ENCODE data around the gene TTLL6.

TTLL6 gene

DNA sequence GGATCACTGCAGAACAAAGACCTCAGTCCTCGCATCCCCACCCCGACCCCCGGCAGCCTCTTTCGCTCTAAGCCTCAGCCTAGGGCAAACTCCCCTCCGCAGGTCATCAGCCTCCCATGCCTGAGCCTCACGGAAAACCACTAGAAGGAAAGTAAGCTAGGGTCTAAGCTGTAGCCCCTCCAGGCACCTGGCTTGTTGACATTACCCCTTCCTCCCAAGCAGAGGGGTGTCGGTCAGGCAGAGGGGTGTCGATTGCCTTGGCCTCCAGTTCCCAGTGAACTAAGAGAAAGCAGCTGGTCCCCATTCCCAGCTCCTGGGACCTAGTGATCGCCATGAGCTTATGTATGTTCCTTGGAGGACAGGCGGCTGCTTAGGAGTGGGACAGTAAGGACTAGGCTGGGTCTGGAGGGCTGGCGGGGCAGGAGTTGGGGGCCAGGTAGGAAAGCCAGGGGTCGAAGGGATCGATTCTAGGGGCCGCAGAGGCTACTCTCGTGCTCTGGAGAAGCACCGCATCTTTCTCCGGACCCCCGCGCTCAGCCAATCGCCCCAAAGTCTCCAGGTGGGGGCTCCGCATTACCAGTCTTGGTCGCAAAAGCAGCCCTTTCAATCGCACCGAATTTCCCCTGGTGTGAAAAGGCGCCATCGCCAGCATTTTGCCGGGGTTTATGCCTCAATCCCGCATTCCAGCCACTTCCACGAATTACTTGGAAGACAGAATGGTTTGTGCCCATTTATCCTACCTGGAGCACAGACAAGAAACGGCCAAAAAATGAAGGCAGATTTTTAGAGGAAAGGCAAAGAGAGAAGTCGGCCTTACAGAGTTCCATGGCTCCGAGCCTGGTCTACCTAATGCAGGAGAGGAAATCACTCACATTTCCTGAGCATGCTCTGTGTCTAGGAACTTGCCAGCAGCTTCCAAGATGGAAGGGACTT is 67.1 kb downstream of the TTLL6 start:
- TF ChIP-seq, protein P1, sequence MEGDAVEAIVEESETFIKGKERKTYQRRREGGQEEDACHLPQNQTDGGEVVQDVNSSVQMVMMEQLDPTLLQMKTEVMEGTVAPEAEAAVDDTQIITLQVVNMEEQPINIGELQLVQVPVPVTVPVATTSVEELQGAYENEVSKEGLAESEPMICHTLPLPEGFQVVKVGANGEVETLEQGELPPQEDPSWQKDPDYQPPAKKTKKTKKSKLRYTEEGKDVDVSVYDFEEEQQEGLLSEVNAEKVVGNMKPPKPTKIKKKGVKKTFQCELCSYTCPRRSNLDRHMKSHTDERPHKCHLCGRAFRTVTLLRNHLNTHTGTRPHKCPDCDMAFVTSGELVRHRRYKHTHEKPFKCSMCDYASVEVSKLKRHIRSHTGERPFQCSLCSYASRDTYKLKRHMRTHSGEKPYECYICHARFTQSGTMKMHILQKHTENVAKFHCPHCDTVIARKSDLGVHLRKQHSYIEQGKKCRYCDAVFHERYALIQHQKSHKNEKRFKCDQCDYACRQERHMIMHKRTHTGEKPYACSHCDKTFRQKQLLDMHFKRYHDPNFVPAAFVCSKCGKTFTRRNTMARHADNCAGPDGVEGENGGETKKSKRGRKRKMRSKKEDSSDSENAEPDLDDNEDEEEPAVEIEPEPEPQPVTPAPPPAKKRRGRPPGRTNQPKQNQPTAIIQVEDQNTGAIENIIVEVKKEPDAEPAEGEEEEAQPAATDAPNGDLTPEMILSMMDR (IDR thresholded peaks at IDR 0.05; ENCODE audit: low read depth, low read length) = no peak
- in situ Hi-C loops (cut with HindIII; ENCODE audit: low sequenced_read_pairs) = no loop called here

DNA sequence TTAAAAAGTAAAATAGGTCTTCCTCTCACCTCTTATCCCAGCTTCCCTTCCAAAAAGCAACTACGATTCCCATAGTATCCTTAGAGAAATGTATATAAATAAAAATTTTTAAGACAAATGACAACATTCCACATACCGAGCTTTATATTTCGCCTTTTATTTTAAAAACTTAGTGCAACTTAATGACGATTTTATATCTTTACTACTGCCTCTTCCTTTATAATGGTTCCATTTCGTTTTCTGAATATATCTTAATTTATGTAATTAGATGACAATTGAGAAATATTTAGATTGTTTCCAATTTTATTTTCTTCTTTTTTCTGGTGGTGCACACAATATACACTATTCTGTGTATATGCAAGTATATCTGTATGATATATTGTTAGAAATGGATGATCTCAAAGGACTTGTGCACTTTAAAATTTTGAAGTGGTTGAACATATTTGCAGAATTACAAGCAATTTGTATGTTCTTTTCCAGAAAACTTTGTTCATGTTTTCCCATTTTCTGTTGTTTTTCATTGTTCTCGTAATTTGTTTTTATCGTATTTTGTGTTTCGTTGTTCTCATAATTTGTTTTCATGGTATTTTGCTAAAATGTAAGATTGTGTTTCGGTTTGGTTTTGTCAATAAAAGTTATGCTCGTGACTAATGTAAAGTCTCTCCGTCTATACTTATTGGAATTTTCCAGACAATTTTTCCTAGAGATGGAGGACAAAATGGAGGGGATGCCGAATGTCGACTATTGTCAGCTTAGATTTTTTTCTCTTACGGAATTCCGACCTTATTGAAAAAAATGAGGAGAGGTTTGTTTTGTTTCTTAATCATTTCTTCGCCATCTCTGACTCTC is 68.1 kb downstream of the TTLL6 start:
- DNase-seq (ENCODE audit: low read depth, low spot score) = peak; percentile 35
- H3K4me3 ChIP-seq (ENCODE audit: low read depth, low read length) = no peak overlapping the region
- TF ChIP-seq, protein P1 (IDR thresholded peaks at IDR 0.05; ENCODE audit: low read depth, low read length) = no peak
- in situ Hi-C loops (cut with HindIII; ENCODE audit: low sequenced_read_pairs) = no loop called here

More for the DNA sequence above, 67.1 kb downstream of the TTLL6 start:
- DNase-seq (ENCODE audit: low read depth, low spot score) = no peak
- no peak overlapping the region for H3K4me3 ChIP-seq (ENCODE audit: low read depth, low read length)

DNA sequence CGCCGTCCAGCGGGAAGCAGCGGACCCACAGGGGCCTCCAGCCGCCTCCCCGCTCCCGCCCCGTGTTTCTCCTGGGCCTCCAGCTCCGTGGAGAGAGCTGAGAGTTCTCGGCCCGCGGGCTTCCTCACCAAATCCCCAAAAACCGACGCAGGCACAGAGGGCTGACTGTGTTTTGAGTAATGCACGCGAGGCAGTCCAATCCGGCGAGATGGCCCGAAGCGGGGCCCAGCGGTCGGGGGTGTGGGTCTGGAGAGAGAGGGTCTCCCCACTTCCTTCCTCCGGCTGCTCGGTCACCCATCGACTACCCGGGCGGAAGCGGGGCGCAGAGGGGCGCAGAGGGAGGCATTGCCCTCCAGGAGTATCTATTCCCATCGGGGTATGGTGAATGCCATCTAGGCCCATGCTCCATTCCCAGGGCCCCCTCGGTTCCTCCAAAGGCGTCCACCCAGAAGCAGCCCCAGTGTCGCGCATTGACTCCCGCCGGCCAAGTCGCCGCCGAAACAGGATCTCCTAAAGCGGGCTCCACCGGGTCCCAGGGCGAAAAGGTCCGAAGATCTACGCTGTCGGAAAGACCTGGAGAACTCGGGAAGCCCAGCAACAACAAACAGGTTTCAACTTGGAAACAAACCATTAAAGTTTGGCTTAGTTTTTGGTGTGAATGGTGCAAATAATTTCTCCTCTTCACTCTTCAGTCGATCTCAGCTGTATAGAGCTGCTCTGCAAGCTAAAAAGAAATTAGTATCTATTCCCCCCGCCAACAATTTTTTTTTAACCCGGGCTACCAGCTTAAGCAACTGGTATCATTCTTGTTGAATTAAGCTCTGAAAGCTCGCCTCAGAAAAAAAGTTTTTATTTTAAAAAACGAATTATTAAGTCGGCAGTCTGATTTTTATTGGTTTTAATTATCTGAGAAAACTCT is 69.3 kb downstream of the TTLL6 start:
- DNase-seq (ENCODE audit: low read depth, low spot score) = peak; percentile 14
- in situ Hi-C loops (cut with HindIII; ENCODE audit: low sequenced_read_pairs) = no loop called here
- TF ChIP-seq, protein P1 (IDR thresholded peaks at IDR 0.05; ENCODE audit: low read depth, low read length) = no peak
- no peak overlapping the region for H3K4me3 ChIP-seq (ENCODE audit: low read depth, low read length)

- TF ChIP-seq, protein P1 (IDR thresholded peaks at IDR 0.05; ENCODE audit: low read depth, low read length) = no peak
- in situ Hi-C loops (cut with HindIII; ENCODE audit: low sequenced_read_pairs) = no loop called here
- H3K4me3 ChIP-seq (ENCODE audit: low read depth, low read length) = no peak overlapping the region
- no peak for DNase-seq (ENCODE audit: low read depth, low spot score)
Measured at GRCh38 chr17:48746916-48747444, 70.0 kb downstream of the TTLL6 start.

DNA sequence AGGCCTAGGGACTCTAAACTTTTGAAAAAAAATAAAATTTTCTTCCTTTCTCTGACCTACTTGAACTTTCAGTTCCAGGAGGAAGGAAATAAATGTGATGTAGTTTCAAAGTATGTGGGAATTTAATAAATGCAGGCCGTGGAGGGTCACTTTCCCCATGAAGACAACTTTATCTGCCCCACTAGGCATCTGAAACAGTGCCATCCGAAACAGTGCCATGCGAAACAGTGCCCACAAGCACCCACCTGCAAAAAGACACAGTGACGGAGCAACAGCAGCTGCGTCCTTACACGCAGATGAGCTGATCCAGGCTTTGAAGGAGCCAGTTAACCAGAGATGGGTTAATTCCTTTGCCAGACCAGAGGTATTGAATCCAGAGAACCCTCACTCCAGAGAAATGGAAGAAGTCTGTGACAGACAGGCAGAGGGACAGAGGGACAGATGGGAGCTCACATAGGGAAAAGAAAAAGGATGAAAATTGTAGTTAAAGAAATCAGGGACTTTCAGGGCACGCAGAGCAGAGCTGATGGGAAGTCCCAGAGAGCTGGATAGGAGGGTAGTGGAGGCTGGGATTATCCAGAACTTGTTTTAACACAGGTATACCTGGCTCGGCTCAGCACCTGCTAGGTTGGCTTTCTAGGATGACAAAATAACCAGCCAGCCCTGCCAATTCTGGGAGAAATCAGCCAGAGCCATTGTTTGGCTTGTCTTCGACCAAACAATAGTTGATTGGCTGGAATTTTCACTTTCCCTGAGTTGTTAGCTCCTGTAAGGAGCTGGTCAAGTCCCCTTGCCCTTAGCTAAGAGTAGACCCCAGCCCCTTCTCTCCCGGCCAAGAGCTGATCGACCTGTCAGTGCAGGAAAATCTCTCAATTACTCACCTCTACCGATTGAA is 71.4 kb downstream of the TTLL6 start:
- TF ChIP-seq, protein P1 (IDR thresholded peaks at IDR 0.05; ENCODE audit: low read depth, low read length) = no peak
- no peak for DNase-seq (ENCODE audit: low read depth, low spot score)
- no peak overlapping the region for H3K4me3 ChIP-seq (ENCODE audit: low read depth, low read length)
- in situ Hi-C loops (cut with HindIII; ENCODE audit: low sequenced_read_pairs) = no loop called here

Data from astrocyte of the spinal cord (primary cell).